ENCODE data around the gene PCSK6.

Gene PCSK6

GRCh38 chr15:101522621-101523559 is 33.4 kb upstream of the PCSK6 start:
- no peak for DNase-seq (ENCODE audit: low spot score)

- DNase-seq (ENCODE audit: low spot score) = no peak
Observed at GRCh38 chr15:101522091-101522490, 32.6 kb upstream of the PCSK6 start.

GRCh38 chr15:101521591-101521990 is 32.1 kb upstream of the PCSK6 start:
- no peak for DNase-seq (ENCODE audit: low spot score)

- DNase-seq (ENCODE audit: low spot score) = no peak
Observed at GRCh38 chr15:101521069-101521468, 31.6 kb upstream of the PCSK6 start.

- no peak for DNase-seq (ENCODE audit: low spot score)
Observed at GRCh38 chr15:101520395-101520794, 30.9 kb upstream of the PCSK6 start.

GRCh38 chr15:101517504-101517903 is 28.0 kb upstream of the PCSK6 start:
- no peak for DNase-seq (ENCODE audit: low spot score)

GRCh38 chr15:101514318-101514717 is 24.8 kb upstream of the PCSK6 start:
- DNase-seq (ENCODE audit: low spot score) = no peak

- DNase-seq (ENCODE audit: low spot score) = no peak
Observed at GRCh38 chr15:101511717-101512116, 22.2 kb upstream of the PCSK6 start.

GRCh38 chr15:101510212-101511197 is 21.0 kb upstream of the PCSK6 start:
- DNase-seq (ENCODE audit: low spot score) = no peak

- DNase-seq (ENCODE audit: low spot score) = no peak
Observed at GRCh38 chr15:101509279-101509678, 19.8 kb upstream of the PCSK6 start.

GRCh38 chr15:101506491-101506890 is 17.0 kb upstream of the PCSK6 start:
- DNase-seq (ENCODE audit: low spot score) = no peak

- no peak for DNase-seq (ENCODE audit: low spot score)
Observed at GRCh38 chr15:101505610-101506337, 16.3 kb upstream of the PCSK6 start.

GRCh38 chr15:101504866-101505609 is 15.5 kb upstream of the PCSK6 start:
- DNase-seq (ENCODE audit: low spot score) = no peak

- no peak for DNase-seq (ENCODE audit: low spot score)
Observed at GRCh38 chr15:101504373-101504772, 14.9 kb upstream of the PCSK6 start.

- no peak for DNase-seq (ENCODE audit: low spot score)
Observed at GRCh38 chr15:101503296-101503599, 13.7 kb upstream of the PCSK6 start.

- no peak for DNase-seq (ENCODE audit: low spot score)
Observed at GRCh38 chr15:101502572-101503295, 13.2 kb upstream of the PCSK6 start.

GRCh38 chr15:101501703-101502373 is 12.3 kb upstream of the PCSK6 start:
- DNase-seq (ENCODE audit: low spot score) = peak; percentile 86

- peak; percentile 70 for DNase-seq (ENCODE audit: low spot score)
Observed at GRCh38 chr15:101500865-101501551, 11.5 kb upstream of the PCSK6 start.

- peak; percentile 80 for DNase-seq (ENCODE audit: low spot score)
Observed at GRCh38 chr15:101499863-101500713, 10.6 kb upstream of the PCSK6 start.
